ES-I3 (cell line): ENCODE results near the gene PLK1.
A peak's percentile ranks its signal among the peaks of the same experiment; 100 is the strongest.
"Not testable (repeated sequence)": the region's sequence is repeated elsewhere in the genome, so short reads cannot be mapped to it uniquely, and the experiment has no call there.

Source experiments
- H3K36me3 ChIP-seq: 2 replicates; pipeline ENCODE4 v1.6.1; 2013; ENCODE audit warnings: mild to moderate bottlenecking, low read length, control low read depth, moderate library complexity; ENCODE audit not compliant: insufficient read depth
- H3K4me1 ChIP-seq: 2 replicates; pipeline ENCODE4 v1.6.1; 2013; ENCODE audit warnings: mild to moderate bottlenecking, control low read depth, low read length; ENCODE audit not compliant: insufficient read depth
- H3K9ac ChIP-seq: 2 replicates; pipeline ENCODE4 v1.6.1; 2013; ENCODE audit warnings: low read depth, mild to moderate bottlenecking, low read length, moderate library complexity
- H3K9me3 ChIP-seq: 2 replicates; pipeline ENCODE4 v1.6.1; 2013; ENCODE audit warnings: mild to moderate bottlenecking, low read length, moderate library complexity; ENCODE audit not compliant: control insufficient read depth, insufficient read depth

PLK1 gene

DNA sequence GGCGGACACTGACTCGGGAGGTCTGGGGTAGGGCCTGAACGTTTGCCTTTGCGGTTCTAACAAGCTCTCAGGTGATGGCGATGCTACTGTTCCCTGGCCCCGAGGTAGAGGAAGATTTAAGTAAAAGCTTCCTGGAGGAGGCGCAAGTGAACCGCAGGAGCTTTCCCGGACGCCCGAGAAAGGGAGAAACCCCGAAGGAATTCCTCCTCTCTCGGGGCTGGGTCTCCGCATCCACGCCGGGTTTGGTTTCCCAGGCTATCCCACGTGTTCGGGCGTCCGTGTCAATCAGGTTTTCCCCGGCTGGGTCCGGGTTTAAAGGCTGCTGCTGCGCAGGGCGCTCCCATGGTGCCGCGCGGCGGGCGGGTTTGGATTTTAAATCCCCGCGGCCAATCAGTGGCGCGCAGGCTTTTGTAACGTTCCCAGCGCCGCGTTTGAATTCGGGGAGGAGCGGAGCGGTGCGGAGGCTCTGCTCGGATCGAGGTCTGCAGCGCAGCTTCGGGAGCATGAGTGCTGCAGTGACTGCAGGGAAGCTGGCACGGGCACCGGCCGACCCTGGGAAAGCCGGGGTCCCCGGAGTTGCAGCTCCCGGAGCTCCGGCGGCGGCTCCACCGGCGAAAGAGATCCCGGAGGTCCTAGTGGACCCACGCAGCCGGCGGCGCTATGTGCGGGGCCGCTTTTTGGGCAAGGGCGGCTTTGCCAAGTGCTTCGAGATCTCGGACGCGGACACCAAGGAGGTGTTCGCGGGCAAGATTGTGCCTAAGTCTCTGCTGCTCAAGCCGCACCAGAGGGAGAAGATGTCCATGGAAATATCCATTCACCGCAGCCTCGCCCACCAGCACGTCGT, at the start of gene PLK1:
Gene PLK1, plus strand, starts transcription at position 460 of the 844 bp plus-strand sequence. Its CDS starts 44 bp downstream, at position 504.
- Histone ChIP-seq H3K9ac (peak within 1 kb of the TSS; percentile 97), H3K4me1 (peaks cover 7% of the 10 kb centered on the region; the same call in 1 of the 2 replicates), H3K36me3 (peaks cover 36% of the 10 kb centered on the region), H3K9me3 (no peaks in the 10 kb centered on the region)

GRCh38 chr16:23629516-23629915, 49.2 kb upstream of the PLK1 start:
- no peaks in the 10 kb centered on the region for H3K4me1 ChIP-seq
- H3K9me3 ChIP-seq: no peaks in the 10 kb centered on the region
- H3K36me3 ChIP-seq: peaks cover 23% of the 10 kb centered on the region
- no peak overlapping the region for H3K9ac ChIP-seq

GRCh38 chr16:23631874-23632273, 46.8 kb upstream of the PLK1 start:
- not testable (repeated sequence) for H3K4me1 ChIP-seq, H3K9me3 ChIP-seq, H3K9ac ChIP-seq
- H3K36me3 ChIP-seq: peaks cover 38% of the 10 kb centered on the region

- Histone ChIP-seq H3K9ac (no peak overlapping the region), H3K36me3 (peaks cover 27% of the 10 kb centered on the region), H3K4me1 (no peaks in the 10 kb centered on the region), H3K9me3 (no peaks in the 10 kb centered on the region)
Measured at GRCh38 chr16:23634461-23635036, 44.1 kb upstream of the PLK1 start.

DNA sequence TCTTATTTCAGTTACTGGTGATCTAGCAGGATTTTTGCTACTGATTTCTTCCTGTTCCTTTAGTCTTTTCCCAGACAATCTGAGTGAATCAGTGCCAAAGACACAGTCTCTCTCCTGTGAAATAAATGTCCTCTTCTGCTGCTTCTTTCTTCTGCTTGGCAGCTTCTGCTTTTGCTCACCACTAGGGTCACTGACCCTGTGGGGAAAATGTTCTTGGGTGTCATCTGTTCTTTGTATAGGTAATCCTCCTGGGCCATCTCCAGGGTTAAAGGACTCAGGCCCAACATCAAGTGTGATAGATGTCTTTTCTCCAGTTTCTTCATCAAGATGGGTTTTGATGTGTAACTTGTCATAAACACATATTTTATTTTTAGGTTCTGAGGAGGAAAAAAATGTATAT, 42.7 kb upstream of the PLK1 start:
- H3K36me3 ChIP-seq: peaks cover 21% of the 10 kb centered on the region
- H3K9me3 ChIP-seq: no peaks in the 10 kb centered on the region
- no peaks in the 10 kb centered on the region for H3K4me1 ChIP-seq
- no peak overlapping the region for H3K9ac ChIP-seq

GRCh38 chr16:23640615-23640930, 38.1 kb upstream of the PLK1 start:
- H3K9ac ChIP-seq: peak overlapping the region; percentile 83
- no peaks in the 10 kb centered on the region for H3K9me3 ChIP-seq
- H3K36me3 ChIP-seq: peaks cover 13% of the 10 kb centered on the region
- no peaks in the 10 kb centered on the region for H3K4me1 ChIP-seq

- Histone ChIP-seq H3K36me3 (peaks cover 10% of the 10 kb centered on the region), H3K4me1 (no peaks in the 10 kb centered on the region)
Measured at GRCh38 chr16:23640931-23641765, 37.5 kb upstream of the PLK1 start, which contains the start of the genes DCTN5 and PALB2. TSS of gene DCTN5 (plus strand) at chr16:23641466. CDS start at chr16:23641543, 77 bp downstream. TSS of gene PALB2 (minus strand) at chr16:23641310. CDS start at chr16:23641157, 153 bp downstream.

GRCh38 chr16:23642246-23642774, 36.4 kb upstream of the PLK1 start:
- no peaks in the 10 kb centered on the region for H3K4me1 ChIP-seq
- H3K36me3 ChIP-seq: peaks cover 10% of the 10 kb centered on the region
- H3K9ac ChIP-seq: peak overlapping the region; percentile 83
- no peaks in the 10 kb centered on the region for H3K9me3 ChIP-seq

More at GRCh38 chr16:23640931-23641765, 37.5 kb upstream of the PLK1 start, which contains the start of the genes DCTN5 and PALB2:
- H3K9me3 ChIP-seq: no peaks in the 10 kb centered on the region
- H3K9ac ChIP-seq: peak within 1 kb of the TSS; percentile 83

DNA sequence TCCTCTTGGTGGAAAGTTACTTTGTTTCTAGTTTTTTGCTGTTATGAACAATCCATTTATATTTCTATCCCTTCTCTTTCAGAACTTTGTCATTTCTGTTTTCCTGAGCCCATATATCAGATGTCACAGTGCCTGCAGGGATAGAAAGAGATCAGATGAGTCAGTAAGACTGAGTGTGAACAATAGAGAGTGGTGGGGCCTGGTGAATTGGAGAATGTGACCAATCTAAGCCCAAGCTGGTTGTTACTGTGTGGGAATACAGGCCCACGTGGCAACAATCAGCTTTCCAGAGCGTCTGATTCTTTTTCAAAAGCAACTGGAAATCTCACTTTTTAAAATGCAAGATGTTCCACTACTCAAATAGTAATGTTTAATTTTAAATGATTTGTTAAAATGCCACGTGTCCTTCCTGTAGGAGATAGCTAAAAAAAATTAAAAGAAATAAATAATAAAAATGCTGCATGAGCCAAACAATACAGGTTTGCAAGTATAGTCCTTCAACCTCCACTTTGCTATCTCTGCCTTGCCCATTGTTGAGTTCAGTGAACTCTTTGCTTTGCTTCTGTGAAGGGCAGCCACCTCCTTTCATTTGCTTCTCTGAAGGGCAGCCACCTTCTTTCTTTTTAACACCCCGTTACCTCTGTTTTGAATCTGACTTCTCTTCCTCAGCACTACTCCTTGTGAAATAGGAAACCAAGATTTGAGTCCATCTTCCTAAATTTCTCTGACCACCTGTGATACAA, 27.8 kb upstream of the PLK1 start:
- no peaks in the 10 kb centered on the region for H3K4me1 ChIP-seq
- H3K36me3 ChIP-seq: peaks cover 9% of the 10 kb centered on the region
- H3K9ac ChIP-seq: no peak overlapping the region
- no peaks in the 10 kb centered on the region for H3K9me3 ChIP-seq

GRCh38 chr16:23651943-23652468, 26.7 kb upstream of the PLK1 start:
- no peak overlapping the region for H3K9ac ChIP-seq
- no peaks in the 10 kb centered on the region for H3K9me3 ChIP-seq
- H3K4me1 ChIP-seq: no peaks in the 10 kb centered on the region
- peaks cover 9% of the 10 kb centered on the region for H3K36me3 ChIP-seq

GRCh38 chr16:23663918-23664317, 14.8 kb upstream of the PLK1 start:
- H3K9ac ChIP-seq: no peak overlapping the region
- peaks cover 40% of the 10 kb centered on the region for H3K36me3 ChIP-seq
- H3K4me1 ChIP-seq: no peaks in the 10 kb centered on the region
- no peaks in the 10 kb centered on the region for H3K9me3 ChIP-seq

- no peak overlapping the region for H3K9ac ChIP-seq
- no peaks in the 10 kb centered on the region for H3K4me1 ChIP-seq
- H3K36me3 ChIP-seq: peaks cover 35% of the 10 kb centered on the region
- H3K9me3 ChIP-seq: no peaks in the 10 kb centered on the region
Measured at GRCh38 chr16:23666571-23667354, 11.9 kb upstream of the PLK1 start.

GRCh38 chr16:23667355-23667659, 11.4 kb upstream of the PLK1 start:
- no peaks in the 10 kb centered on the region for H3K9me3 ChIP-seq
- peaks cover 31% of the 10 kb centered on the region for H3K36me3 ChIP-seq
- no peaks in the 10 kb centered on the region for H3K4me1 ChIP-seq
- no peak overlapping the region for H3K9ac ChIP-seq
